ENCODE results near the gene GABBR2.
"Not testable (repeated sequence)": the region's sequence is repeated elsewhere in the genome, so short reads cannot be mapped to it uniquely, and the experiment has no call there.

GABBR2 gene

DNA sequence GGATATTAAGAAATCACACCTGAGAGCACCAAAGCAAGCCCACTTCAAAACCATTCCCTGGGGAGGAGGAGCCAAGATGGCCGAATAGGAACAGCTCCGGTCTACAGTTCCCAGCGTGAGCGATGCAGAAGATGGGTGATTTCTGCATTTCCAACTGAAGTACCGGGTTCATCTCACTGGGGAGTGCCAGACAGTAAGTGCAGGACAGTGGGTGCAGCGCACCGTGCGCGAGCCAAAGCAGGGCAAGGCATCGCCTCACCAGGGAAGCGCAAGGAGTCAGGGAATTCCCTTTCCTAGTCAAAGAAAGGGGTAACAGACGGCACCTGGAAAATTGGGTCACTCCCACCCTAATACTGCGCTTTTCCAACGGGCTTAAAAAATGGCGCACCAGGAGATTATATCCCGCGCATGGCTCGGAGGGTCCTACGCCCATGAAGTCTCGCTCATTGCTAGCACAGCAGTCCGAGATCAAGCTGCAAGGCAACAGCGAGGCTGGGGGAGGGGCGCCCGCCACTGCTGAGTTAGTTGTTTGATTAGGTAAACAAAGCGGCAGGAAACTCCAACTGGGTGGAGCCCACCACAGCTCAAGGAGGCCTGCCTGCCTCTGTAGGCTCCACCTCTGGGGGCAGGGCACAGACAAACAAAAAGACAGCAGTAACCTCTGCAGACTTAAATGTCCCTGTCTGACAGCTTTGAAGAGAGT, 200.4 kb downstream of the GABBR2 start:
- H3K4me3 Mint-ChIP-seq, H3K4me1 Mint-ChIP-seq, ATAC-seq, H3K27ac Mint-ChIP-seq, H3K36me3 Mint-ChIP-seq, H3K9me3 Mint-ChIP-seq: not testable (repeated sequence)
- H3K27me3 Mint-ChIP-seq = peaks cover 44% of the 10 kb centered on the region

DNA sequence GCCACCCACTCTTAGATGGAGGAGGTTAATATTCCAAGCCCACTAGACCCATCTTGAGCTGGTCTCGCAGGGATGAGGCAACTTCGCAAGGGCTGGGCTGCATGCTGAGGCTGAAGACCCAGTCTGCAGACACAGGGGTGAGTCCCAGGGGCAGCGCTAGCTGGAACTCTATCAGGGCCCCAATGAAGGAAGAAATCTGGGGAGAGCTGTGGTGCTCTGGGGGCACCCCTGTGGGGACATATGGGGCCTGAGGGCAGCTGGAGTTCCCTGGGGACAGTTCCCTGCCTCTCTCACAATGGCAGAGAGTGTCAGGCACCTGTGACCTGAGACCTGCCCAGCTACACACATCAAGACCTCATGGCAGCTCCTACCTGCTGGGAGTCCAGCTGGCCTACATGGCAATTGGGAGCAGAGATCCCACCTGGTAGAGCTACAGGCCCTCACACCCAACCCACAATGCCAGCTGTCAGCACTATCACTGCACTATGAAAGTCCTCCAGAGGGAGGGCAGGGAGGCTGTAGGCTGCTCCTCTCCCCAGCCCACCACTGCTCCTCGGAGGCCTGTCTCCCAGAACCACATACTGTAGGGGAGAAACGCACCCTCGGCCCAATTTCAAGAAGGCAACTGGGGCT, 202.2 kb downstream of the GABBR2 start:
- Mint-ChIP-seq H3K4me3 (no peak overlapping the region), H3K9me3 (no peaks in the 10 kb centered on the region), H3K27me3 (peaks cover 59% of the 10 kb centered on the region), H3K27ac (no peak overlapping the region), H3K4me1 (no peaks in the 10 kb centered on the region), H3K36me3 (no peaks in the 10 kb centered on the region)
- ATAC-seq = no peak

DNA sequence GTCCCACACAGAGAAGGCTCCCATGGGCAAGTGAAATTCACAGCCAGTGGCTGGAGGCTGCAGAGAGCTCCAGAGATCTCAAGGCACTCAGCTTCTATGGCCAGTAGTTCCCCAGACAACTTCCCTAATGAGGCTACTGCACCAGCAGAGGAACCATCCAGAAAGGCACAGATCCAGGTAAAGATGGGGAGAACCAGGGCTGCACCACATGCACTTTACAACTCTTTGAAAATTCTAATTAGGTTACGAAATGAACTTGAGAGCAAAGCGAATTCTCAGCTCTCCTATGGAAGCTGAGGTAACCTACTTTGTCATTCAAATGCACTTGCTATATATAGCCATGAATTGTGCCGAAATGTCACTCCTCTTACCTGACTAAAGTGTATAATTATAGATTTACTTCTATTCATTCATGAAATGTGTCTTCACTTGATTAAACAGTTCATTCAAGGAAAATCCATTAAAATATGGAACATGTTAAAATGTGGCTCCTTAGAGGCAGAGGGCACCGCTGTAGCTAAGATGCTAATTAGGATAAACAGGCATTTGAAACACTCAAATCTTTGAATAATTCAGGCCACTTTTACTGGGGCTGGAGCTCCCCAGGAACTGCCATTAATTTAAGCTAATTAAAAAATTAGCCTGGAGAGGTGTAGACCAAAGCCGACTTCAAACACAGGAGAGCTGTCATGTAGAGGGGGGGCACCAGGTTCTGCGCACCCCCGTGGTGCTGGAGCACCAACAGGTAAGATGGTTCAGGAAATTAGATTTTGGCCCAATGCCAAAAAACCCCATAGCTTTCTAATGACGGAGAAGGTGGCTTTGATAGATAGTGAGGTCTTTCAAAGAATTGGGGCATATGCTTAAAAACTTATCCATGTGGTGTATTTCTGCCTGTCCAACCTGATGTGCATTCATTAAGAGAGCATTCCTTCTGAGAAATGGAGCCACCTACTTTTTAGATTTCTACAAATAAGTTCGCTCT, 204.1 kb downstream of the GABBR2 start:
- Mint-ChIP-seq H3K4me3 (no peak overlapping the region), H3K36me3 (no peaks in the 10 kb centered on the region), H3K27me3 (peaks cover 55% of the 10 kb centered on the region), H3K4me1 (no peaks in the 10 kb centered on the region), H3K27ac (no peak overlapping the region), H3K9me3 (no peaks in the 10 kb centered on the region)
- ATAC-seq = no peak

GRCh38 chr9:98503867-98504266, 204.9 kb downstream of the GABBR2 start:
- no peaks in the 10 kb centered on the region for H3K36me3 Mint-ChIP-seq
- H3K9me3 Mint-ChIP-seq = no peaks in the 10 kb centered on the region
- no peak overlapping the region for H3K27ac Mint-ChIP-seq
- H3K27me3 Mint-ChIP-seq = peaks cover 48% of the 10 kb centered on the region
- no peaks in the 10 kb centered on the region for H3K4me1 Mint-ChIP-seq
- ATAC-seq = no peak
- H3K4me3 Mint-ChIP-seq = no peak overlapping the region

DNA sequence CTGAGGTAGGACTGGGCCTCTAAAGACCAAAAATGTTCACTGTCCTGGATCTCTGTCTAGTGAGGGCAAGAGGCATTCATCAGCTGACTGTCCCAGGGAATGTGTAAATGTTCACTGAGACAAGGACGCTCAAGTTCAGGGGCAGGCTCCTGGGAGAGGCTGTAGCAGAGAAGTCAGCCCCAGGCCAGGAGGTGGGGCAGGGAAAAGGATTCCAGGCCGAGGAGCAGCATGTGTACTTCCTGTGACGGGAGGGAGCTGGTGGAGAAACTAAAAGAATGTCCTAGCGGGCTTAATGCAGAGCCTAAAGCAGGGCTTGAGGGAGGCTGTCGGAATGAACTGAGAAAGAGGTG, 205.8 kb downstream of the GABBR2 start:
- Mint-ChIP-seq H3K36me3 (no peaks in the 10 kb centered on the region), H3K9me3 (no peaks in the 10 kb centered on the region)

DNA sequence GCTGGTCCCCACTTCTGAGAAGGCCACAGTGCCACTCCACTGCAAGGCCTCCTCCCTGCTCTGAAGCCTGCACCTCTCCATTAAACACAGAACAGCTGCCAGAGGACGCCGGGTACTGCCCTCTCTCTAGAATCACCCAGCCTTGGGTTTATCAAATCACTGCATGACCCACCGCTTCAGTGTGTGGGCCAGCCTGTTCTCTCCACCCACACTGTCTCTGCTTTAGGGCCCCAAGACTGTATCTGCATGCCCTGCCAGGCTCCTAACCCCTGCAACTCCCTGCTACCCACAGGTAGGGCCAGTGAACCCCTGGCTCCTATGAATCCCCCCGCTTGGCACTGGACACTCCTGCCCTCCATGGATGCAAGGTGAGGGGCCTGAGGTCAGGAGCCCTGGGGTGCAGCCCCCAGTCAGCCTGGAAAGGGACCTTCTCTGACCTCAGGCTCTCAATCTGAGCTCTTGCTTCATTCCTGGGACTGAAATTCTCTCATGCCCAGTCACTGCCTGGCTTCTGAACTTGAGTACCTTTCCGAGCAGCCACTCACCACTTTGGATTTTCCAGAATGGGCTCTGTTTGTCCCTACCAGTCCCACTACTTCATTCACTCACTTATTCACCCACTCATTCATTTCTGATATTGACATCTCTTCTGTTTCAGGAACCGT, 206.3 kb downstream of the GABBR2 start:
- ATAC-seq = no peak
- Mint-ChIP-seq H3K4me1 (no peaks in the 10 kb centered on the region), H3K36me3 (no peaks in the 10 kb centered on the region), H3K27ac (no peak overlapping the region), H3K9me3 (no peaks in the 10 kb centered on the region), H3K4me3 (no peak overlapping the region), H3K27me3 (peaks cover 48% of the 10 kb centered on the region)

More for the DNA sequence above, 205.8 kb downstream of the GABBR2 start:
- no peak for ATAC-seq
- Mint-ChIP-seq H3K27ac (no peak overlapping the region), H3K4me1 (no peaks in the 10 kb centered on the region), H3K4me3 (no peak overlapping the region), H3K27me3 (peaks cover 48% of the 10 kb centered on the region)

DNA sequence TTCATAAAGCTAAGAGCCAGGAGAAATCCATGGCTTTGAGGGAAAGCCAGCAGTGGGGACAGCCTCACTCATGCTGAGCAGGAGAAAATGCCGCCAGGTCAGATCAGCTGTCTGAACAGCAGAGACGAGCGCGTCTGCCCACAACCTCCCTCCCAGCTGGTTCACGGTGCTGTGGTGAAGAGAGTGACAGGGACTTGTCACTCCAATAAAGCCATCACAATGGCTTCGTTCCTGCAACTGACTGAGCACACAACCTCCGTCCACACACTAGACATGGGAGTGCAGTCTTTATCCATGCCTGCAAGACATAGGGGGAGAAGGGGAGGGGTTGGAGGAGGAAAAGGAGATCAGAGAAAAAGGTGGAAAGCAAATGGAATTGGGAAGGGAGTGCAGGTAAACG, 206.9 kb downstream of the GABBR2 start:
- ATAC-seq = no peak
- Mint-ChIP-seq H3K9me3 (no peaks in the 10 kb centered on the region), H3K4me3 (no peak overlapping the region), H3K27ac (no peak overlapping the region), H3K4me1 (no peaks in the 10 kb centered on the region), H3K27me3 (peaks cover 51% of the 10 kb centered on the region), H3K36me3 (no peaks in the 10 kb centered on the region)

GRCh38 chr9:98501259-98501658, 207.5 kb downstream of the GABBR2 start:
- H3K4me1 Mint-ChIP-seq, ATAC-seq, H3K27ac Mint-ChIP-seq, H3K9me3 Mint-ChIP-seq, H3K4me3 Mint-ChIP-seq, H3K36me3 Mint-ChIP-seq: not testable (repeated sequence)
- peaks cover 52% of the 10 kb centered on the region for H3K27me3 Mint-ChIP-seq

DNA sequence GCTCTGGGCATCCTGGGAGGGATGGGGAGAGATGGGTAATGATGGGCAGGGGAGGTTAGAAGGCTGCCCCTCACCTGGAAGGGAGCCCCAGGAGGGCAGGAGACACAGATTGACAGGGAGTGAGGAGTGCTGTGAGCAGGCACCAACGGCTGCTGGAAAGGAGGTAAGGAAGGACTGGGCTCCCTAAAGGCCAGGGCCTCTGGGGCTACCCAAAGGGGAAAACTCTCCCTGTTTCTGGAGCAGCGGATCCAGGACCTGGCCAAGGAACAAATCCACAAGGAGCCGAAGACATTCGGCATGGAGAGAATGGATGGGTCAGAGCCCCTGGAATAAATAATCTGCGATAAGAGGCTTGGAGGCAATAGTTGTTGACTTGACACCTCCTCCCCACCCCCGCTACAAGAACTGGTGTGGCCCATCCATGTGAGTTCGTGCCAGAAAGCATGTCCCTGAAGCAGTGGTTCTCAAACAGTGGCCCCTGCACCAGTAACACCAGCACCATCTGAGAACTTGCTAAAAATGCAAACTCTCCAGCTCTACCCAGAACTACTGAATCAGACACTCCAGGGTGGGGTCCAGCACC, 208.3 kb downstream of the GABBR2 start:
- Mint-ChIP-seq H3K27ac (no peak overlapping the region), H3K27me3 (peaks cover 45% of the 10 kb centered on the region), H3K4me1 (no peaks in the 10 kb centered on the region), H3K9me3 (no peaks in the 10 kb centered on the region), H3K4me3 (no peak overlapping the region), H3K36me3 (no peaks in the 10 kb centered on the region)
- no peak for ATAC-seq

- peaks cover 7% of the 10 kb centered on the region for H3K36me3 Mint-ChIP-seq
- no peak for ATAC-seq
- H3K4me1 Mint-ChIP-seq = no peaks in the 10 kb centered on the region
- peaks cover 5% of the 10 kb centered on the region for H3K9me3 Mint-ChIP-seq
- H3K4me3 Mint-ChIP-seq = no peak overlapping the region
- H3K27me3 Mint-ChIP-seq = peaks cover 24% of the 10 kb centered on the region
- H3K27ac Mint-ChIP-seq = no peak overlapping the region
Observed at GRCh38 chr9:98495530-98495929, 213.2 kb downstream of the GABBR2 start.

- no peak overlapping the region for H3K27ac Mint-ChIP-seq
- H3K4me3 Mint-ChIP-seq = no peak overlapping the region
- H3K36me3 Mint-ChIP-seq = peaks cover 7% of the 10 kb centered on the region
- peaks cover 24% of the 10 kb centered on the region for H3K27me3 Mint-ChIP-seq
- no peak for ATAC-seq
- no peaks in the 10 kb centered on the region for H3K4me1 Mint-ChIP-seq
- H3K9me3 Mint-ChIP-seq = peaks cover 5% of the 10 kb centered on the region
Observed at GRCh38 chr9:98494852-98495251, 213.9 kb downstream of the GABBR2 start.

GRCh38 chr9:98491828-98492227, 216.9 kb downstream of the GABBR2 start:
- Mint-ChIP-seq H3K4me3 (no peak overlapping the region), H3K9me3 (peaks cover 5% of the 10 kb centered on the region), H3K36me3 (peaks cover 7% of the 10 kb centered on the region)

DNA sequence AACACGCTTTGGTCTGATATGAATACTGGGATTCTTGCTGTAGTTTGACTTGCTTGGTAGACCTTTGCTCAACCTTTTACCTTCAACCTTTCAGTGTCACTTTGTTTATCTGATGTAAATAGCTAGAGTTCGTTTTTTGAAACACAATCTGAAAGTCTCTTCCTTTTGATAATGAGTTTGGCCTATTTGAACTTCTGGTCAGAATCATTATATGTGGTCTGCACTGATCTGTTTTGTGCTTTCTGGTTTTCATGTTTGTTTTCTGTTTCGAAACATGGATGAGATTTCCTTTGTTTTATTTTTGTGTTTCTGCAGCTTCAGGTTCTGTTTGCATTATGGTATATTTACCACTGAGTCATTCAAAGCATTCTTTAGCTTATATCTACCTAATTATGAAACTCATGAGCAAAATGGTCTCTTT, 217.5 kb downstream of the GABBR2 start:
- no peak overlapping the region for H3K27ac Mint-ChIP-seq
- H3K27me3 Mint-ChIP-seq = peaks cover 15% of the 10 kb centered on the region
- peaks cover 7% of the 10 kb centered on the region for H3K36me3 Mint-ChIP-seq
- H3K4me3 Mint-ChIP-seq = no peak overlapping the region
- ATAC-seq = no peak
- H3K9me3 Mint-ChIP-seq = peaks cover 5% of the 10 kb centered on the region
- no peaks in the 10 kb centered on the region for H3K4me1 Mint-ChIP-seq

More at GRCh38 chr9:98491828-98492227, 216.9 kb downstream of the GABBR2 start:
- no peaks in the 10 kb centered on the region for H3K4me1 Mint-ChIP-seq
- H3K27me3 Mint-ChIP-seq = peaks cover 21% of the 10 kb centered on the region
- ATAC-seq = no peak
- no peak overlapping the region for H3K27ac Mint-ChIP-seq

- Mint-ChIP-seq H3K36me3 (peaks cover 5% of the 10 kb centered on the region), H3K4me3 (no peak overlapping the region), H3K9me3 (peaks cover 5% of the 10 kb centered on the region), H3K4me1 (no peaks in the 10 kb centered on the region), H3K27me3 (peaks cover 23% of the 10 kb centered on the region), H3K27ac (no peak overlapping the region)
- ATAC-seq = no peak
Observed at GRCh38 chr9:98488571-98489312, 220.0 kb downstream of the GABBR2 start.

Data from stimulated activated memory B cell treated with anti-CD40 and anti-IgM and Interleukin-4, amounts not matched to agents 10 μg/mL and 1 μg/mL and 100 μg/mL, for 72 hours (primary cell).